GM23338 (cell line): ENCODE measurements around the gene SREK1IP1. TPM values are rescaled to one million over a fixed set of nuclear protein-coding genes. Genes with fewer than 3 reads are reported as not detected.

ENCODE experiments used
- ATAC-seq: fragments of 200-7000 bp; cut with Tn5 transposase; 3 replicates; pipeline ENCODE4 v1.9.1; 2020
- DNase-seq: peaks from one replicate; pipeline ENCODE4 v3.0.0-alpha.2; 2015; ENCODE audit warnings: low spot score
- H2AFZ ChIP-seq: fragments of 200-600 bp; sonication (generic); 2 replicates; pipeline ENCODE4 v1.8.0; 2016; ENCODE audit warnings: antibody characterized with exemption, mild to moderate bottlenecking, moderate library complexity
- H3F3A ChIP-seq: fragments of 200-600 bp; sonication (generic); replicated peaks from 2 replicates; pipeline ENCODE4 v1.8.0; 2017; ENCODE audit warnings: antibody characterized with exemption, mixed run types, low read depth
- H3K27ac ChIP-seq: fragments of 200-600 bp; sonication (generic); 2 replicates; pipeline ENCODE4 v1.6.1; 2016; ENCODE audit warnings: low read depth
- H3K27me3 ChIP-seq: fragments of 200-600 bp; sonication (generic); 2 replicates; pipeline ENCODE4 v1.8.0; 2016; ENCODE audit warnings: mild to moderate bottlenecking, mixed run types, moderate library complexity; ENCODE audit not compliant: insufficient read depth
- H3K36me3 ChIP-seq: fragments of 200-600 bp; sonication (generic); 2 replicates; pipeline ENCODE4 v1.8.0; 2016; ENCODE audit warnings: mild to moderate bottlenecking; ENCODE audit not compliant: insufficient read depth
- H3K4me1 ChIP-seq: fragments of 200-600 bp; sonication (generic); 2 replicates; pipeline ENCODE4 v1.8.0; 2016; ENCODE audit warnings: mild to moderate bottlenecking, moderate library complexity; ENCODE audit not compliant: insufficient read depth
- H3K4me2 ChIP-seq: fragments of 200-600 bp; sonication (generic); 2 replicates; pipeline ENCODE4 v1.7.1; 2017; ENCODE audit warnings: mixed run types
- H3K4me3 ChIP-seq: fragments of 200-600 bp; sonication (generic); 2 replicates; pipeline ENCODE4 v1.6.1; 2016; ENCODE audit warnings: mixed run types
- H3K79me2 ChIP-seq: fragments of 200-600 bp; sonication (generic); replicated peaks from 2 replicates; pipeline ENCODE4 v1.8.0; 2017; ENCODE audit warnings: mild to moderate bottlenecking; ENCODE audit not compliant: insufficient read depth
- H3K9me2 ChIP-seq: fragments of 200-600 bp; sonication (generic); 2 replicates; pipeline ENCODE4 v1.8.0; 2017; ENCODE audit not compliant: insufficient read depth
- H4K20me1 ChIP-seq: fragments of 200-600 bp; sonication (generic); replicated peaks from 2 replicates; pipeline ENCODE4 v1.8.0; 2017; ENCODE audit warnings: mild to moderate bottlenecking; ENCODE audit not compliant: insufficient read depth
- H3K27ac Mint-ChIP-seq: 2 replicates; pipeline ENCODE4 v1.8.0; 2020; ENCODE audit warnings: inconsistent platforms, mild to moderate bottlenecking, moderate library complexity, mixed read lengths
- H3K27me3 Mint-ChIP-seq: 3 replicates; pipeline ENCODE4 v1.8.0; 2022; ENCODE audit warnings: low read depth, mild to moderate bottlenecking, moderate library complexity, mixed read lengths, inconsistent platforms; ENCODE audit not compliant: insufficient read depth, poor library complexity
- H3K36me3 Mint-ChIP-seq: 3 replicates; pipeline ENCODE4 v1.8.0; 2021; ENCODE audit warnings: low read depth, mild to moderate bottlenecking, inconsistent platforms, moderate library complexity, mixed read lengths
- H3K4me1 Mint-ChIP-seq: 3 replicates; pipeline ENCODE4 v1.8.0; 2020; ENCODE audit warnings: mild to moderate bottlenecking, inconsistent platforms, mixed read lengths
- H3K4me3 Mint-ChIP-seq: 3 replicates; pipeline ENCODE4 v1.8.0; 2021; ENCODE audit warnings: moderate library complexity, mild to moderate bottlenecking, inconsistent platforms, mixed read lengths
- H3K9me3 Mint-ChIP-seq: 3 replicates; pipeline ENCODE4 v1.8.0; 2020; ENCODE audit warnings: moderate library complexity, mild to moderate bottlenecking, inconsistent platforms, mixed read lengths
- CREB1 ChIP-seq: fragments of 250-450 bp; sonication (Bioruptor Pico); IDR thresholded peaks from 2 replicates; pipeline ENCODE4 v1.5.0; 2020; ENCODE audit warnings: low read depth, mild to moderate bottlenecking, moderate library complexity
- POLR2AphosphoS5 ChIP-seq: IDR thresholded peaks from 2 replicates; pipeline ENCODE4 v1.6.1; 2016; ENCODE audit warnings: antibody characterized with exemption, low read depth
- STAT1 ChIP-seq: IDR thresholded peaks from one replicate; pipeline ENCODE4 v1.6.1; 2016; ENCODE audit warnings: antibody characterized with exemption; ENCODE audit not compliant: unreplicated experiment
- ZNF114 ChIP-seq: fragments of 250-450 bp; sonication (Bioruptor Pico); IDR thresholded peaks from 2 replicates; pipeline ENCODE4 v1.5.0; 2020; ENCODE audit warnings: mild to moderate bottlenecking, moderate library complexity
- polyA plus RNA-seq: library from polyadenylated mRNA; unstranded; fragments of >200 nt; fragmentation: Nextera tagmentation; extraction: Ambion mirVana; gene quantifications from 2 replicates; pipeline ENCODE4 v1.2.1, GENCODE V29; 2016
- total RNA-seq: library from RNA; depleted of rRNA; stranded (reverse); fragments of >200 nt; shearing (Covaris generic); gene quantifications from 2 replicates; pipeline ENCODE4 v1.2.3, GENCODE V29; 2014
- TF ChIP-seq, protein P1 (sequence below), 2 experiments: fragments of 200-600 bp in 1 of 2; sonication (generic) in 1 of 2; conservative IDR thresholded peaks; 2 replicates each; pipeline versions ENCODE4 v1.5.1 to v1.6.1; 2016 to 2017; ENCODE audit warnings: antibody characterized with exemption in 2 of 2, low read depth in 2 of 2, mild to moderate bottlenecking in 2 of 2, moderate library complexity in 1 of 2
- TF ChIP-seq, protein P2 (sequence below): IDR thresholded peaks from one replicate; pipeline ENCODE4 v1.6.1; 2018; ENCODE audit warnings: antibody characterized with exemption; ENCODE audit not compliant: unreplicated experiment

SREK1IP1 gene
- total and polyA plus RNA-seq, 2 experiments from 2014 or later: 16.7 to 137 TPM

DNA sequence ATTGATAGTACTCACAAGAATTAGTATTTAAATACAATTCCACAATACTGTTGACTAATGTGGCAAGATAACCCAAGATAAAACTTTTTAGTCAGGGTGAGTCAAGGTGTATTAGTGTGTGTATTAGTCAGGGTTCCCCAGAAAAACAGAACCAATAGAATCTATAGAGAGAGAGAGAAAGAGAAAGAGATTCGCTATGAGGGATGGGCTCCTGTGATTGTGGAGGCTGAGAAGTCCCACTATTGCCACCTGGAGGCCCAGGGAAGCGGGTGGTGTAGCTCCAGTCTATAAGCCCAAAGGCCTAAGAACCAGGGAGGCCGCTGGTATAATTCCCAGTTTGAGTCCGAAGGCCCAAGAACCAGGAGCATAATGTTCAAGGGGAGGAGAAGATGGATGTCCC is 88.2 kb downstream of the SREK1IP1 start:
- no peaks in the 10 kb centered on the region for H3K9me3 Mint-ChIP-seq
- no peaks in the 10 kb centered on the region for H3K27me3 ChIP-seq
- no peak overlapping the region for H3K27ac Mint-ChIP-seq
- H3K4me3 Mint-ChIP-seq: no peak overlapping the region
- ATAC-seq (peak; percentile 87), DNase-seq (peak; percentile 70)
- H3K4me3 ChIP-seq: no peak overlapping the region
- no peaks in the 10 kb centered on the region for H3K27me3 Mint-ChIP-seq
- H3K4me1 Mint-ChIP-seq: peaks cover 10% of the 10 kb centered on the region
- H3K9me2 ChIP-seq: no peaks in the 10 kb centered on the region; the same call in 1 of the 2 replicates
- H3K36me3 Mint-ChIP-seq: no peaks in the 10 kb centered on the region
- H3K4me2 ChIP-seq: no peak overlapping the region
- TF ChIP-seq, protein P1, sequence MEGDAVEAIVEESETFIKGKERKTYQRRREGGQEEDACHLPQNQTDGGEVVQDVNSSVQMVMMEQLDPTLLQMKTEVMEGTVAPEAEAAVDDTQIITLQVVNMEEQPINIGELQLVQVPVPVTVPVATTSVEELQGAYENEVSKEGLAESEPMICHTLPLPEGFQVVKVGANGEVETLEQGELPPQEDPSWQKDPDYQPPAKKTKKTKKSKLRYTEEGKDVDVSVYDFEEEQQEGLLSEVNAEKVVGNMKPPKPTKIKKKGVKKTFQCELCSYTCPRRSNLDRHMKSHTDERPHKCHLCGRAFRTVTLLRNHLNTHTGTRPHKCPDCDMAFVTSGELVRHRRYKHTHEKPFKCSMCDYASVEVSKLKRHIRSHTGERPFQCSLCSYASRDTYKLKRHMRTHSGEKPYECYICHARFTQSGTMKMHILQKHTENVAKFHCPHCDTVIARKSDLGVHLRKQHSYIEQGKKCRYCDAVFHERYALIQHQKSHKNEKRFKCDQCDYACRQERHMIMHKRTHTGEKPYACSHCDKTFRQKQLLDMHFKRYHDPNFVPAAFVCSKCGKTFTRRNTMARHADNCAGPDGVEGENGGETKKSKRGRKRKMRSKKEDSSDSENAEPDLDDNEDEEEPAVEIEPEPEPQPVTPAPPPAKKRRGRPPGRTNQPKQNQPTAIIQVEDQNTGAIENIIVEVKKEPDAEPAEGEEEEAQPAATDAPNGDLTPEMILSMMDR (conservative IDR thresholded peaks at IDR 0.05; ENCODE audit: low read depth in 2 of 2): peak; percentile 53 to 65
- TF ChIP-seq POLR2AphosphoS5: no peak
- no peaks in the 10 kb centered on the region for H3K79me2 ChIP-seq
- H3F3A ChIP-seq: no peaks in the 10 kb centered on the region
- H3K4me1 ChIP-seq: 0 out of 2 replicates have a peak, but pooled peaks cover 10% of the 10 kb centered on the region
- no peaks in the 10 kb centered on the region for H3K36me3 ChIP-seq
- no peak overlapping the region for H2AFZ ChIP-seq
- H3K27ac ChIP-seq: no peak overlapping the region
- H4K20me1 ChIP-seq: no peaks in the 10 kb centered on the region

DNA sequence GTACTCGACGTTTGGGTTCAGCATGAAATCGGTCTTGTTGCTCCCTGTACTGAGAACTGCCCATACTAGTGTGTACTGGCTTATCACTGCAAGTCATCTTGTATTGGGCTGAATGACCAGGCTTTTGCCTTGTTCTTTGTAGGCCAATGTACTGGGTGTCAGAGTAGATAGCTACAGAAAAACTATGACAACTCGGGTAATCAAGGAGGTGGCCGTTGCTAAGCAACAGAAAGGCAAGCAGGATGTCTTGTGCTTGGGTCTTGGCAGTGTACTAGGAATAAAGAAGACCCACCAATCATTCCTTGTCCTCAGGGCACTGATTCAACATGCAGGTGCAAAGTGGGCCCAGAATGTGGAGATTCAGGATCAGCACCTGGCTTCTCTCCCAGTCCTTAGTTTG is 90.1 kb downstream of the SREK1IP1 start:
- H3K4me1 ChIP-seq: 0 out of 2 replicates have a peak, but pooled peaks cover 6% of the 10 kb centered on the region
- no peak overlapping the region for H3K4me3 ChIP-seq
- TF ChIP-seq ZNF114 (CRISPR knock-in tag) (no peak), STAT1 (no peak), CREB1 (no peak)
- TF ChIP-seq, protein P2, sequence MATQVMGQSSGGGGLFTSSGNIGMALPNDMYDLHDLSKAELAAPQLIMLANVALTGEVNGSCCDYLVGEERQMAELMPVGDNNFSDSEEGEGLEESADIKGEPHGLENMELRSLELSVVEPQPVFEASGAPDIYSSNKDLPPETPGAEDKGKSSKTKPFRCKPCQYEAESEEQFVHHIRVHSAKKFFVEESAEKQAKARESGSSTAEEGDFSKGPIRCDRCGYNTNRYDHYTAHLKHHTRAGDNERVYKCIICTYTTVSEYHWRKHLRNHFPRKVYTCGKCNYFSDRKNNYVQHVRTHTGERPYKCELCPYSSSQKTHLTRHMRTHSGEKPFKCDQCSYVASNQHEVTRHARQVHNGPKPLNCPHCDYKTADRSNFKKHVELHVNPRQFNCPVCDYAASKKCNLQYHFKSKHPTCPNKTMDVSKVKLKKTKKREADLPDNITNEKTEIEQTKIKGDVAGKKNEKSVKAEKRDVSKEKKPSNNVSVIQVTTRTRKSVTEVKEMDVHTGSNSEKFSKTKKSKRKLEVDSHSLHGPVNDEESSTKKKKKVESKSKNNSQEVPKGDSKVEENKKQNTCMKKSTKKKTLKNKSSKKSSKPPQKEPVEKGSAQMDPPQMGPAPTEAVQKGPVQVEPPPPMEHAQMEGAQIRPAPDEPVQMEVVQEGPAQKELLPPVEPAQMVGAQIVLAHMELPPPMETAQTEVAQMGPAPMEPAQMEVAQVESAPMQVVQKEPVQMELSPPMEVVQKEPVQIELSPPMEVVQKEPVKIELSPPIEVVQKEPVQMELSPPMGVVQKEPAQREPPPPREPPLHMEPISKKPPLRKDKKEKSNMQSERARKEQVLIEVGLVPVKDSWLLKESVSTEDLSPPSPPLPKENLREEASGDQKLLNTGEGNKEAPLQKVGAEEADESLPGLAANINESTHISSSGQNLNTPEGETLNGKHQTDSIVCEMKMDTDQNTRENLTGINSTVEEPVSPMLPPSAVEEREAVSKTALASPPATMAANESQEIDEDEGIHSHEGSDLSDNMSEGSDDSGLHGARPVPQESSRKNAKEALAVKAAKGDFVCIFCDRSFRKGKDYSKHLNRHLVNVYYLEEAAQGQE: no peak
- TF ChIP-seq, protein P1 (conservative IDR thresholded peaks at IDR 0.05; ENCODE audit: low read depth in 2 of 2): no peak
- H3K27me3 ChIP-seq: no peaks in the 10 kb centered on the region
- no peaks in the 10 kb centered on the region for H3K27me3 Mint-ChIP-seq
- ATAC-seq (no peak), DNase-seq (no peak)
- H3K36me3 Mint-ChIP-seq: no peaks in the 10 kb centered on the region
- no peaks in the 10 kb centered on the region; the same call in 1 of the 2 replicates for H3K9me2 ChIP-seq
- no peak overlapping the region for H3K4me2 ChIP-seq
- H2AFZ ChIP-seq: no peak overlapping the region
- no peaks in the 10 kb centered on the region for H4K20me1 ChIP-seq
- no peaks in the 10 kb centered on the region for H3K9me3 Mint-ChIP-seq
- H3K27ac ChIP-seq: no peak overlapping the region
- no peaks in the 10 kb centered on the region for H3K36me3 ChIP-seq
- H3K4me3 Mint-ChIP-seq: no peak overlapping the region
- H3K79me2 ChIP-seq: no peaks in the 10 kb centered on the region
- H3F3A ChIP-seq: no peaks in the 10 kb centered on the region
- H3K4me1 Mint-ChIP-seq: peaks cover 10% of the 10 kb centered on the region
- H3K27ac Mint-ChIP-seq: no peak overlapping the region
